ENCODE measurements around the gene CT45A7.
"Not testable (repeated sequence)": the region's sequence is repeated elsewhere in the genome, so short reads cannot be mapped to it uniquely, and the experiment has no call there.

Gene CT45A7

GRCh38 chrX:135837180-135837579 lies at the start of gene CT45A7:
Gene CT45A7 (minus strand): TSS chrX:135837280. CDS start chrX:135833533, 3,747 bp downstream.
- not testable (repeated sequence) for DNase-seq (ENCODE audit: low spot score)

GRCh38 chrX:135882741-135883140 lies 45.7 kb upstream of the CT45A7 start:
- DNase-seq (ENCODE audit: low spot score) = not testable (repeated sequence)

DNA sequence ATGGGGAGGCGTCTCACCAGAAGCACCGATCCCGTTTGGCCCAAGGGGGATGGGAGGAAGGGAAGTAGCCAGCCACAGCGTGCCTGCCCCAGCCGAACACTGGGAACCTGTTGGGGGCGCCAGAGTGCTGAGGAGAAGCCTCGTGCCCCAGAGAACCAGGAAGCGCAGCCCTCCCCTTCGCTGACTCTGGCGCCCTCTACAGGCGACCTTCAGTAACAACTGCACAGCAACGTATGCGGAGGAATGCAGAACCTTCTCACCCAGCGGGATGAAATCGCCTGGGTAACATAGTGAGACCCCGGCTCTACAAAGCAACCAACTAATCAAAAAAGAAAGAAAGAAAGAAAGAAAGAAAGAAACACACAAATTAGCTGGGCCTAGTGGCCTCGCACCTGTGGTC lies 34.6 kb upstream of the CT45A7 start, which contains the start of gene CT45A9:
TSS of gene CT45A9 (minus strand) at position 101 of the 400 bp plus-strand sequence. CDS start 3,751 bp downstream, outside the sequence.
- DNase-seq (ENCODE audit: low spot score) = not testable (repeated sequence)

DNA sequence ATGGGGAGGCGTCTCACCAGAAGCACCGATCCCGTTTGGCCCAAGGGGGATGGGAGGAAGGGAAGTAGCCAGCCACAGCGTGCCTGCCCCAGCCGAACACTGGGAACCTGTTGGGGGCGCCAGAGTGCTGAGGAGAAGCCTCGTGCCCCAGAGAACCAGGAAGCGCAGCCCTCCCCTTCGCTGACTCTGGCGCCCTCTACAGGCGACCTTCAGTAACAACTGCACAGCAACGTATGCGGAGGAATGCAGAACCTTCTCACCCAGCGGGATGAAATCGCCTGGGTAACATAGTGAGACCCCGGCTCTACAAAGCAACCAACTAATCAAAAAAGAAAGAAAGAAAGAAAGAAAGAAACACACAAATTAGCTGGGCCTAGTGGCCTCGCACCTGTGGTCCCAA lies 17.4 kb upstream of the CT45A7 start, which contains the start of gene CT45A8:
TSS of gene CT45A8 (minus strand) at position 101 of the 400 bp plus-strand sequence. CDS start 3,755 bp downstream, outside the sequence.
- DNase-seq (ENCODE audit: low spot score) = not testable (repeated sequence)

GRCh38 chrX:135819912-135820311 lies 17.2 kb downstream of the CT45A7 start, which contains the start of gene CT45A2:
Gene CT45A2 (minus strand): TSS chrX:135820012. CDS start chrX:135816265, 3,747 bp downstream.
- DNase-seq (ENCODE audit: low spot score) = not testable (repeated sequence)

DNA sequence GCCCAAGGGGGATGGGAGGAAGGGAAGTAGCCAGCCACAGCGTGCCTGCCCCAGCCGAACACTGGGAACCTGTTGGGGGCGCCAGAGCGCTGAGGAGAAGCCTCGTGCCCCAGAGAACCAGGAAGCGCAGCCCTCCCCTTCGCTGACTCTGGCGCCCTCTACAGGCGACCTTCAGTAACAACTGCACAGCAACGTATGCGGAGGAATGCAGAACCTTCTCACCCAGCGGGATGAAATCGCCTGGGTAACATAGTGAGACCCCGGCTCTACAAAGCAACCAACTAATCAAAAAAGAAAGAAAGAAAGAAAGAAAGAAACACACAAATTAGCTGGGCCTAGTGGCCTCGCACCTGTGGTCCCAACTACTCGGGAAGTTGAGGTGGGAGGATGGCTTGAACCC lies 34.4 kb downstream of the CT45A7 start, which contains the start of gene CT45A6:
TSS of gene CT45A6 (minus strand) at position 101 of the 400 bp plus-strand sequence. CDS start 3,794 bp downstream, outside the sequence.
- DNase-seq (ENCODE audit: low spot score) = not testable (repeated sequence)

- DNase-seq (ENCODE audit: low spot score) = not testable (repeated sequence)
Observed at GRCh38 chrX:135785403-135785802, 51.7 kb downstream of the CT45A7 start, which contains the start of gene CT45A5. Gene CT45A5 (minus strand): TSS chrX:135785503. CDS start chrX:135781729, 3,774 bp downstream.
